NCI-H460 (cell line): ENCODE measurements around the gene HOXB1. TPM values are rescaled to one million over a fixed set of nuclear protein-coding genes. Genes with fewer than 3 reads are reported as not detected.

Experiments used
- DNase-seq: peaks from one replicate; pipeline ENCODE4 v3.0.0-alpha.2; 2016; ENCODE audit warnings: low read depth; ENCODE audit errors: extremely low read depth
- total RNA-seq: library from RNA; depleted of rRNA; stranded (reverse); fragments of >200 nt; shearing (Covaris generic); gene quantifications from 2 replicates; pipeline ENCODE4 v1.2.3, GENCODE V29; 2014

Gene HOXB1
- total RNA-seq, 1 experiment from 2014 or later: not detected

DNA sequence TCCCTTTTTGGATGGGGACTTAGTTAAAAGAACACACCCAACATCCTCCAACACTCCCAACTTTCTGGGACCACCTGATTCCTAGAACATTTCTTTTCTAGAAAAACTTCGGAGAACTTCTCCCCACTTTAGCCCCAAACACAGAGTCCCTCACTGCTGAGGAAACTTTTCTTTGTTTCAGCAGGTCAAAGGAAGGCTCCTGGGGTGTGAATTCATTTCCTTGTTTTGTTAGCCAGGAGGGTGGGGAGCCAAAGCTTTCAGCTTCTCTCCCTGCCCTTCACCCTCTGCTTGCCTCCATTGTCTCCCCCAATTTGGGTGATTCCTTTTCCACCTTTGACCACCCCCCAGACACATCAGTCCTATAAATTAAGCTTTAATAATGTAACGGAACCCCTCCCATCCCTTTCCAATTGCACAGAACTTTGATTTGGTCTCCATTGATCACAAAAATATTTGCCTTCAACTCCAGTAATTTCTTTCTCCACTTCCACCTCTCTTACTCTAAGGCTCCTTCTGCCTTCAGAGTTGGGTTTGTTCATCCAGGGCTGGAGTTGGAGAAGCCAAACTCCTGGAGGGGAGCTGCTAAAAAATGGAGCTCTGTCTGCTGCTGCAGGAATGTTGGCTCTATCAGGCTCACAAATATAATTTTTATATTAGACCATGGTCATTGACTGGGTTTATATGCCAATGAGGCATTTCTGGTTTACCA, 37.0 kb upstream of the HOXB1 start:
- no peak for DNase-seq

DNA sequence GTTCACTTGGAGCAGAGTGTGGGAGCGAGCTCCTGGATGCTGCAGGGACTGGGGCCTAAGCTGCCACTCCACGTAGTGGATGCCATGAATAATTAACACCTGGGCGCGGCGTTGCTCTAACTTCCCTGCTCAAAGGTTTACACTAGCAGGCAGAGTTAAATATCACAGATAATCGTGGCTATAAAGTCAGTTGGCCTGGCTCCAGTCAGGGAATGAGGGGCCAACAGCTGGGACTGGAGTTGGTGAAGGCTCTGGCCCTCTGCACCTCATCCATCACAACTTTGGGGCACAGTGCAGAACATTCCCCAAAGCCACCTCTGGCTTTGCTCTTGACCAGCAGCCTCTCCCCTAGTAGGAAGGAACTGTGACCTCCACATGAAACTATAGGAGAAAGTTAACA, 36.4 kb upstream of the HOXB1 start:
- no peak for DNase-seq

DNA sequence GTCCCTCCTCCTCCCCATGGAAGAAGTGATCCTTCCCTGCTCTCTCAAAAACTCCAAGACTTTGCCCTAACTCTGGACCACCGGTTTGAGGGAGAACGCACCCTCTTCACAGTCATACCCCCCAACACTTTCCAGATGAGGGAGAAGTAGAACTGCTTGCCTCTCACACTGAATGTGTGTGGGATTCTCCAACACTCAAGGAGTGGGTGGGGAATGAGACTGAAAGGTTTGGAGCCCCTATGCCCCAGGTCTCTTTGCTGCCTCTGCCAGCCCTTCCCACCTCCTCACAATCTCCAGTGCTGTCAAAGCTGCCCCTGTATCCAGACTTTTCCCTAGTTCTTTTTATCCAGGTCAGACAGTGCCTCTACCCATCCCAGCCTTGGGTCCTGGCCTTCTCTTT, 35.9 kb upstream of the HOXB1 start:
- DNase-seq: no peak

DNA sequence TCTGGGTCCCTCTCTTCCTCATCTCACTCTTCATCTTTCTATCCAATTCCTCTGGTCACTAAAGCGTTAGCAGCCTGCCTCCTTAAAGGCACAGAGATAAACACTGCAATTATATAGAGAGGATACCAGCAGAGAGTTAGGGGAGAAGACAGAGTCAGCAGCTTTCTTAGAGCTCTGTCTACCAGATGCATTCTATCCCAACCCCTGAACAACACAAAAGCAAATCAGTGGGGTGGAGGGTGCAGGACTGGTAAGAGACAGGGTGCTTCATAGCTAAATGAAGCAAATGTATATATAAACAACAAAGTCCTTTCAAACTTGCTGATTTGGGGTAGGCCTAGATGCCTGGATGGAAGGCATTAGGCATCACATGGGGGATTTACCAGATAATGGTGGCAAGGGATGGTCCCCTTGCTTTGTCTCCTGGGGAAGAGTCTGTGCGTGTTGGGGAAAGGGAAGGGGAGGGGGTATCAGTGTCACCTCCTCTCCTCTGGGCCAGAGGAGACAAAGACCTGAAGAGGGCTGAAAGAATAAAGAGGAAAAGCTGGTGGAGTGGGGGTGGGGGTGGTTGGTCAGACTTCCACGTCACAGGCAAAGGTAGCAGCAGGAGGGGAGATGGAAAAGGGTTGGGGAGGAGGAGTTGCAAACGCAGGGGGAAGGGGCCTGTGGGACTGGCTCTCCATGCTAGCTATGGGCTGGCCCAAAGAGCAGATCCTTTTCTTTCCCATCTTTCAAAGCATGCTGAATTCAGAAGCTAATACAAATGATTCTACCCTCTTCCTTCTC, 35.3 kb upstream of the HOXB1 start:
- no peak for DNase-seq

DNA sequence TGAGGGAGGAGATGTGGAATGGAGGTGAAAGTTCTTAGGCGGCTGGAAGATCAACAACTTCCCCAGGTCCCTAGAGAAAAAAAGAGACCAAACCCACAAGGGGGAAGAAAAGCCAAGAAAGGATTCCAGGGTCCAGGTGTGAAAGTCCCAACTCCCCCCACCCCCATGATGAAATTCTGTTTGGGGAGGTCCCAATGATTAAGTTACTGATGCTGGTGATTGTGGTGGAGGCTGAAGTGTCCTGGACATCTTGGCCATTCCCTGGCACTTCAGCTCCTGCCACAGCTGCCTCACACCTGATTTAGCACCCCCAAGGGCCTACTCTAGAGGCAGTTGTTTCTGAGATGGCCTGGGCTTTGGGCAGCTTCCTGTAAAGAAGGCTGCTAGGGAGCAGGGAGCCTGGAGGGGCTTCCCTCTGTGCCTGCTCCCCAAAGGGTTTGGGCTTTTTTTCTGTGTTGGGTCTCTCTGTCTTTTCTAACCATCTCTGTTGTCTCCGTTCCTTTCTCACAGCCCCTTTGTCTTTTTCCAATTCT, 34.3 kb upstream of the HOXB1 start:
- no peak for DNase-seq

DNA sequence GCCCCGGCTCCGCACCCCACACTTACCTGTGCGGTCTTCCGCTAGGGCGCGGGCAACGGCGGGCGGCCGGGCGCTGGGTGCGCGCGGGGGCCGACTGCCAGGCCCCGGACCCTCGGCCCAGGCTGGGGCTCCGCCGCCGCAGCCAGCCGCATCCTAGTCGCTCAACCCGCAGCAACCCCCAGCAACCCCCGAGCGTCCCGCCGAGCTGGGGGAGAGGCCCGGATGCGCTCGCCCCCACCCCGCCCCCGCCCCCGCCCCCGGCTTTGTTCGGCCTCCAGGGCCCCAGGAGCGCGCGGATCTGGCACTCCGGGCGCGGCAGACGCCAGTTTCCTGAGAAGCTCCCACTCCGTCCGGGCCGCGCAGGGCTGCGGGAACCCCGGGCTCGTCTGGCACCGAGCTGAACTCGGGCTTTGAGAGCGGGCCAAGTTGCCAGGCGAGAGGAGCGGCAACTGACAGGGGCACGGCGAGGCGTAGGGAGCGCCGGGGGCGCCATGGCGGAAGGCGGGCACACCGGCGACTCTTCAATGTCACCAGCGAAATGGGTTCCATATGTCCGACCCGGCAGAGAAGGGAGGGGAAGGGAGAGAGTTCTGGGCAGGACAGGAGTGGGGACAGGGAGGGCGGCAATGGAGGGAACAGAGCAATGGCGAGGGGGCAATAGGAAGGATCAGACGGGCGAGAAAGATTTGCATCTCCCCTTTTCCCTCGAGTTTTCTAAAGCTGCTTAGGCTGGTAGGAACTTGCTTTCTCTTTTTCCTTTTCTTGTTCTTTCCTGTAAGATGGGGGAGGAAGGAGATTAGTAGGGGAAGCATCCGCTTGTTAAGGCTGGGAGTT, 33.6 kb upstream of the HOXB1 start:
- DNase-seq: no peak

DNA sequence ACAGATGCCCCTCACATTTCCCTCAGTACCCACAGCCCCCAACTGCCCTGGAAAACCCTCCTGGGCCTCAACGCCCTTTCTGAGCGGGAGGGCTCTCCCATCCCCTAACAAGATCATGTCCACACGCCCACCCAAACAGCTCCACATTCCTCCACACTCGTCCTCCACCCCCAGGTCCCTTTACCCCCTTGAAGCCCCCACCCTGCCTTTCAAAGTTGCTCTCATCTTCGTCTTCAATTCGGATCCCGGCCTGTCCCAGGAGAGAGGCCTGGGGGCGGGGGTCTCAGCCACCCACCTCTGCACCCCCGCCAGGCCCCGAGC, 33.0 kb upstream of the HOXB1 start:
- DNase-seq: no peak

DNA sequence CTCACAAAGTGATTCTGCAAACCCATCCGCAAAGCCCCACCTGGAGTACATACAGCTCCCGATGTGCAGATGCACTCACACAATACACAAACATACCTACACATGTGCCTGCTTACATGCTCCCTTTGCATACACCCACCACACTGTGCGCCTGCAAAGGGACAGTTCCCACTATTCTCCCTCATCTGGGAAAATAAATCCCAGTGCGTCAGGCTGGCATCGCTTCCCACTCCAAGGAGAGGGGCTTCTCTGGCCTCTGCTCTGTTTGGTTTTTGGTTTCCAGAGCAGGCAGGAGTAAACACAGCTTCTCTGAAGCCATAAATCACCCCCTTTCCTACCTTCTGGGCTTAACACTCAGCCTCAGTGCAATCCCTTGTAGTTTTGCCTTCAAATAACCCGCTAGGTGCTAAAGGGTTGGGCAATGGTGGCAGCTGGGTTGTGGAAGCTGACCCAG, 32.6 kb upstream of the HOXB1 start:
- no peak for DNase-seq

DNA sequence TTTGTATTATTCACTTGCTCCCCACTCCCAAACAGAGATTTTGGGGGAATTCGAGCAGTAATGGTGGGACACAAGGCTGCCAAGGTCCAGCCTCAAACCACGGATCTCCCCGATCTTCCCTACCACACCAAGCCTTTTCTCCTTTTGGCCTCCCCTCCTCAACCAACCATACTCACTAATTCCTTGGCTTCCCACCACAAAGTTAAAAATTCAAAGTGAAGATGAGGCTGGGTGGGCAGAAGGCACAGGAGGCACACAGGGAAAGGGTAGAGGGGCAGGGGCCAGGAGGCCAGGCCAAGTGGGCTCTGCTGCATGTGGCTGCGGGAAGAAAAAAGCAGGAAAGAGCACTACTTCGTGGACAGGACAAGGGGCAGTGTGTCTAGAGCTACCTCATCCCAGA, 32.1 kb upstream of the HOXB1 start:
- DNase-seq: no peak

DNA sequence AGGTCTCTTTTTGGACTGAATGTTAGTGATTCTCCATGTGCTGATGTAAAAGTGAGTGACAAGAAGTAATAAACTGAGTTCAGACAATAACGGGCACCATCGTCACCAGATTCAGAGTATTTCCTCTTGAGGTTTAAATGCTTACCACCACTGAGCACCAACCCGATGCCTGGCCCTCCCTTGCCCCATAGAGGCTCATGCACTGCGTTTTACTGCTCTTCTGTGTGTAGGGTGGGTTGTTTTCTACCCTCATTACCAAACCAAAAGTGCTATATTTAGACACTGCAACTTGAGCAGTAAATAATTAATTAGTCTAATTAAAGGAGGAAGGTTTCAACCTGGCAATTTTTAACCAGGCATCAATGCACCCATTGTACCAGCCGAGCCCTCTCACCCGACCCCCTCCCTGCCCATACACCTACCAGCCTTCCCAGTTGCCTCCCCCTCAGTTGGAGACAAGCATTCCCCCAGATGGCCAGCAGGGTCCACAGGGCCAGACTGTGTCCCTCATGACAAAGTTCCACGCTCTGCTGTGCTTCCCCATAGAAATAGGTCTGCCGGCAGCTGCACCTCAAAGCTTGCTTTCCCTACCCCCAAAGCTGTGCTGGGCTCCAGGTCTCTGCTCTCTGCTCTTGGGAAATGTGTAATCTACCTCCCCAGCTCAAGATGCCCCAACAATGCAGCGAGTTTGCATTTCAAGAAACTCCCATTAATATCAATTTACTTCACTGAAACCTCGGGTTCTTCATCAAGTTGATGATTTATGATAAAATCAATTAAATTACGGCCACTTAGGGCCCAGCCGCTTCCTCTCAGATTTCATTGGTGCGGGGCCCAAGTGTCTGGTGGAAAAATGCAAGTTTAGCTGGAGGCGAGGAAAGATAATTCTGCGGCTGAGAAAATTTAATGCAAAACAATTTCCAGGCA, 31.3 kb upstream of the HOXB1 start:
- no peak for DNase-seq

DNA sequence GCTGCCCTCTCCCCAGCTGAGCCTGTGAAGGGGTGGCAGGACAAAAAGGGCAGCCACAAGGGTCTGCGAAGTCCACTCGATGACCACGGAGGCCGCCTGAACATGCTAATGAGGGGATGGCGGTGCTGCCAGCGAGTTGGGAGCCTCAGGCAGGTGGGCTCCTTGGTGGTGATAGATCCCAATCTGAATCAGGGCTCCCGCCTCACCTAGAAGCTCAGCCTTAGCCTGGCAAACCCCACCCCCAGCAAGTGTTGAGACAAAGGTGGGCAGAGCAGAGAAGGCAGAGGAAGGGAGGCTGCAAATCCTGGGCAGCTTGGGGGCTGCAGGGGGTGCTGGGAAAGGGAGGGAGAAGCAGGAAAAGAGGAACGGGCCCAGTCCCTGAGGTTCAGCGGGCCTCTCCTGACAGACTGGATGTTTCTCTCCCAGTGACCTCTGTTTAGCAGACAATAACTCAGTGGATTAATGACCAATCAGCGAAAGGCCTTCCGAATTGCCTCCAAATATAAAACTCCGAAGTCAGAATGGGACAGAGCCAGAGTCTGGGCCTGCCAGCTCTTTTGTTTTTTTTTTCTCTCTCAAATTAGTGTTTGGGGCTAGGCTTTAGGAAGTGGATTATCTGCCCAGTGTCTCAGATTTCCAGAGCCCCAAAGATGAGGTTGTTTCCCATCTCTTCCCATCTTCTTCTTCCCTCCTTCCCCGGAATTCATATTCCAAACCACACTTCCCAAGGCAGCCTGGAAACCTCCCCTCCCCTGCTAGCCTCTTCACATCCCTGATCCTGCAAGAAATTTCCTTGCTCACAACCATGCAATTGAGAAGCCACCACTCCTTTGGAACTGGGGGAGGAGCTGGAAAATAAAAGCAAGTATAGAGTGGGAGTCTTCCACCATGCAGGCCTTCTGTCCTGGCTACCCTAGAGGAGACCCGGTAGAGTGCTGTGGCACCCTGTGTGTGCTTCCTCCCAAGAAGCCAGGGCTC, 29.3 kb upstream of the HOXB1 start:
- no peak for DNase-seq

DNA sequence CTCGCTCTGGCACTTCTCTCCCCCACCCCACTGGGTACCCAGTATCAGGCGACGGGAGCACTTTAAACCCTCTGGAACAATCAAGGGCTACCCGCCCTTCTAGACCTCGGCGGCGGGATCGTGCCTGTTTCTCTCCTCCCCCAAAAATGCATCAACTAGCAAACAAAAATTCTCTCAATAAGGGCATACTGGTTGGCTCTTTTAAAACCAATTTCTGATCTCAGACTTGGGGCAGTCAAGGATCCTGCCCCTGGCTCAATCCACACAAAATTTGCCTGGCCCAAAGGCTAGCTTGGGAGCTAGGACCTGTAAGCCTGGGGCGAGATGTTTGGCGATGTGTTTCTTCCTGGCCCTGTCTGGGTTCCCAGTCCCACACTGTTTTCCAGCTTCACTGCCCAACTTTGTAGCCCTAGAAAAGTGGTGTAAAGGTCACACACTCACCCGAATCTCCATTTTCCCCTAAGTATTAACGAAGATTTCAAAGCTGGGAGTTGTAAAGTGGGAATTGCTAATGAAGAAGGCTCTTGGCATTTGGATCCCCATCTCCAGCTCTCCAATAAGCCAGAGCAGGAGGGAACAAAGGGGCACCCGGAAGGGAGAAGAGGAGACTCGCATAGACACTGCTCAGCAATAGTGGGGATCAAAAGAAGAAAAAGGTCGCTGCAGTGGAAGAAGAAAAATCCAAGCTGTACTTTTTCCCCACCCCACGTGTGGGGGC, 28.5 kb upstream of the HOXB1 start:
- DNase-seq: no peak

DNA sequence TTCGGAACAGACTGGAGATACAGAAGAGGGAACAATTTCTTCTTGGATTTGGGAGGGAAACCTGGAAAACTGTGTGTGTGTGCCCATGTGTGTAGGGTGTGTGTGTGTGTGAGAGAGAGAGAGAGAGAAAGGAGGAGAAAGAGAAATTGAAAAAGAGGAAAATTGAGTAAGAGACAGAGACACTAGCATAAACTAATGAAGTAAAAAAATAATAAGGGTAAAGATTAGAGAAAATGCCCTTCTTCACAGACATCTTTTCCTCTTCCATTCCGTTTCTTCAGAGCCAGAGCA, 28.0 kb upstream of the HOXB1 start:
- no peak for DNase-seq

DNA sequence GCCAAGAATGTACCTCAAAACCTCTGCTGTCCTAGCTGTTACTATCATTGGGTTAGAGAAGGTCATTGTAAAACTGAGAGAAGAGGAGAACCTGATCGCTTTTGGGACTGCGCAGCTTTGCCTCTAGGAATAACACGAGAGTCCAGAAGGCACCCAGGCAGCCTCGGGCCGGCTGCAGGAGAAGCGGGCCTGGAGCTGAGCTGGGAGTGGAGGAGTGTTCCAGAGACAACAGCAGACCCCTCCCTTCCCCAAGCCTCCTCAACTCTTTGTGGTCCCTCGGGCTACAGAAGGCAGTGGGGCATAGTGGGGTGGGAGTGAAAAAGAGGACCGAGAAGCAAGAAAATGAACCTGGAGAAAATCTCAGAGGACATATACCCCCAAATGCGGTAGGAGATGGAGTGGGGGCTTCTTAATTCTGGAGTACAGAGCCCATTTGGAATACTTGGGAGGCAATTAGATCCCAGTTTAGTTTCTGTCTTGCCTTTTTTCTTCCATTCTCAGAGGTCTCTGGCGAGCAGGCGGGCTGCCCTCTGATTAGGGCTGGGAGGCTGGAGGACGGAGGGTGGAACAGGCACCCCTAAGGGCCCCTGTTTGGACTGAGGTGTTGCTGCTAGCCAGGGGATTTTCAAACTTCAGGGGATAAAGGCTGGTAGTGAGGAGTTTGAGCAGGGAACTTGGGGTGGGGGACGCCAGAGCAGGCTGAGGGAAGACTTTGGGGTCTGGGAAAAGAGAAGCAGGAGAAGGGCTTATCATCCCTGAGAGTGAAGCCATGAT, 27.4 kb upstream of the HOXB1 start:
- no peak for DNase-seq

DNA sequence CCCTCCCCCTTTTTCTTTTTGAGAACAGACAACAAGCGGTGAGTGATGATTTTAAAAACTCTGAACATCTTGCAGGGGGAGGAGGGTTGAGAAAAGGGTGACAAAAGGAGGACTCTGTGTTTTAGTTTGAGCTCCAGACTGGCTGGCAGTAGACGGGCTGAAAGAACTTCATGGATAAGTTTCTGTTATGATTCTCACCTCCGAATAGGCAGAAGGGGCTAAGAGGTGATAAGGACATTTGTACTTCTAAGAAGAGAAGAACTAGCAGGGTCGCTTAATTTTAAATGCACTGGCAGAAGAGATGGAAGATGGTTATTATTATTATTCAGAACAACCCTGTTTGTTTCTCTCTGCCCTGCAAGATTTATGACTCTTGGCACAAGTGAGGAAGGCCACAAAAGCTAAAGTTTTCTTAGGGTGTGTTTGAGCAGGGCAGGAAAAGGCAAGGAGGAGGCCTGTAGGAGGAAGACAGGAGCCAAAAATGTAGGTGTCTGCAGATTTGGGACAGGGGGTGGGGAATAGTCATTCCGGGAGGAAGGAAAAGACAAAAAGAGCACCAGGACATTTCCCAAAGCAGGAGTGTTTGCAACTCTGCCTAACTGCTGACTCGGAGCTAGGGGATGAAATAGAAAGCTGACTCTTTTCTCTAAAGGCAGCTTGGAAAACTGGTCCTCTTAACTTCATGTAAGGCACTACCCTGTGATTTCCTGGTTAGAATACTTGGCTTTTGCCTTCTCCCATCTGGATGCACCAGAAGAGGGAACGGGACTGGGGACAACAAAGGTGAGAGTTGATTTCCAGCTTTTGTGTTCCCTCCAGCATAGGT, 26.0 kb upstream of the HOXB1 start:
- no peak for DNase-seq

DNA sequence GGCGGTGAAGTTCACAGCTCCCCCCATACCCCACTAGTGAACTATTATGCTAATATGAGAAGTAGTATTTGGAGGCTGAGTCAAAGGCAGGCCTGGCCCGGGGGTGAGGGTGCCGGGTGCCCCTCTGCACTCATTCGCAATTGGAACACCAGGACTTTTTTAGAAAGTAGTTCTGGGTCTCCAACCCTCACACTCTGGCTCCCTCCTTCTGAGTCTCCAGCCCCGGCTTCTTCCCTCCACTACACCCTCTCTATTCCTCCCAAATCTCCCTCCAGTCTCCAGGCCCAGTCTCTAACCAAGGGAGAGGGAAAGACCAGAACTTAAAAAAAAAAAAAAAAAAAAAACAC, 25.4 kb upstream of the HOXB1 start:
- no peak for DNase-seq
